HS-5 (cell line): ENCODE data around the gene ANGPTL5.
"Not testable (repeated sequence)": the region's sequence is repeated elsewhere in the genome, so short reads cannot be mapped to it uniquely, and the experiment has no call there.

Source experiments
- DNase-seq: peaks from one replicate; pipeline ENCODE4 v3.0.0-alpha.2; 2012; ENCODE audit warnings: low read depth

The ANGPTL5 gene

DNA sequence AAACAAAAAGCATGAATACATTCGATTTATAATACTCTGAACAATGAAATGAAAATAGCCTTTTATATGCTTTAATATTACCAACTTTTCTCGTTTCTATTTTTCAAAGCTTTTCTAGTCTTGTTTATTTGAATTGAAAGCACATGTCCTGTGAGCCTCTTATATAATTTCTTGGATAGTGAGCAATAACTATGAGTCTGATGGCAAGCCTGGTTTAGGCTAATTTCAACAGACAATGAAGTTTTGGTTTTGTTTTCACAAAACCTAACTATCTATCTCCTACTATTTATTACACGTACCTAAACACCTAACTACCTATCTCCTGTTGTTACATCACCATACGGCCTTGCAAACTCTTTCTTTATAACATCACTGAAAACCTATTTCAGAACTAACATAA lies 30.7 kb downstream of the ANGPTL5 start:
- DNase-seq, result no peak

DNA sequence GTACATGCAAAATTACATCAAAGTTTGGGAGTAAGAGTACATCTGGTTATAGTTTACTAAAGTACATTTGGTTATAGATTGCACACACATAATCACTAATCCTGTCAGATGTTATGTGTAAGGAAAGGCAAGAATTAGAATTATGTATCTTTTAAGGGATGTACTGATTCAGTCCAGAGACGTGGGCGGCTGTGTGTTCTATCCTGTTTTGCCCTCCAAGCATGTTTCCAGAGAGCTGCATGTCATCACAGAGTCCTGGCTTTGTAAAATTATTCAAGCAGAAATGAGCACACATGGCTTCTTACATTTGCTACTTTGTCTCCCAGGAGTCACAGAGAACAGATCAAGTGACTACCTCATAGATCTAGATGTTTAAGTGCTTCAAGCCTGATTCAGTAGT lies 34.7 kb downstream of the ANGPTL5 start:
- no peak for DNase-seq

DNA sequence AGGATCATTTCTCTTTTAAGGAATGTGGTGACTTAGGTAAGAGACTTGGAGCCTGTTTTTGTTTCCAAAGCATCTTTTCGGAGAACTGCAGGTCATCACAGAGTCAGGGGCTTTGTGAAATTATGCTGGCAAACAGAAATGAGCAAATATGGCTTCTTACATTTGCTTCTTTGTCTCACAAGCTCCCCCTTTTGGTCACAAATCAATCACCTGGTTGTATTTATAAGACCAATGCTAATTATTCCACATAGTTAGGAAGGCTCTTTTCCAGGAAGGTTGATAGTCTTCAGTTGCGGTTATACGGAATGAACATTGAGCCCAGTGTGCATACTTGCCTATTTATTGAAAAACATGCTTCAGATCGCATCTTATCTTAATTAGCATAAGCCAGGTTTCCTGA lies 36.1 kb downstream of the ANGPTL5 start:
- DNase-seq, result peak; percentile 80

DNA sequence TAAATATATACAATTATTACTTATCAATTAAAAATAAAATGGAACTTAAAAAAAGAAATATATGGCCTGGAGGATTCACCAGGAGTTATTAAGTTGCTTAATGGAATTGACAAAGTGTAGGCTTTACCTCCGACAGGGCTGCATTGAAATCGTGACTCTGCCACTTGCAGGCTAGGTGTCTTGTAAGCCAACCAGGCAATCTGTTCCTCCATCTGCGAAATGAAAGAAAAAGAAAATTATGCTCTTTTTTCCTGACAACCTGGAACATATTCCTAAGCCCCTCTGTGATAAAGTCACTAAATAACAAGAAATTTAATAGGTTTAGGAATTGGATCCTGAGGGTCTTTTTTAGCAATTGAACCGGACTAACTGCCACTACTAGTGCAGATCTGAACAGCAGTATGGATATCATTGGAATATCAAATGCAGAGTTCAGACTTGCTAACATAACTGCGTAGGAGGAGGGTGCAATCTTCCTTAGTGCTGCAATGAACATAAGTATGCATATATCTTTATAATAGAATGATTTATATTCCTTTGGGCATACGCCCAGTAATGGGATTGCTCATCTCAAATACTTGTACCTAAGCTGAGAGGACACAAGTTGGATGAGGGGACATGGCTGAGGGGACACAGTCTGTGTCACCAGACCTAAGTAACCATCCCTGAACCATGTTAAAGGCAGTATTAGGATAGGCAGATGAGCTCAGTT lies 44.0 kb downstream of the ANGPTL5 start:
- DNase-seq, result no peak

DNA sequence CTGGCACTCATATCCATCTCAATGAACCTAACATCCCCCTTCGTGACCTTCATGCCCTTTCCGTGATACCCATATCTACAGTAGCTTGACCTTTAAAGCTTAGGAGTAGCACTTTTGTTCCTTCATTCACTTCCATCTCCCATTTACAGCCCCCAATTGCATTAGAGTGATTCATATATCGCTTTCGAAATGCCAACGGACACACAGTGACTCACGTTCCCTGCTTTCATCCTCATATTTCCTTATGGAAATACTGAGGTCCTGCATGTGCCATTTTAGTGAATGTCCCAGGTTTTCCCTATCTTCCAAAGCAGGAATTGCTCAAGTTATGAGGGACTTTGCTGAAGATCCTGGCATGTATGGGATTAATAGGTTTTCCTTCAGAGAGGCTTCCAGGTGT lies 45.8 kb downstream of the ANGPTL5 start:
- peak; percentile 99 for DNase-seq

DNA sequence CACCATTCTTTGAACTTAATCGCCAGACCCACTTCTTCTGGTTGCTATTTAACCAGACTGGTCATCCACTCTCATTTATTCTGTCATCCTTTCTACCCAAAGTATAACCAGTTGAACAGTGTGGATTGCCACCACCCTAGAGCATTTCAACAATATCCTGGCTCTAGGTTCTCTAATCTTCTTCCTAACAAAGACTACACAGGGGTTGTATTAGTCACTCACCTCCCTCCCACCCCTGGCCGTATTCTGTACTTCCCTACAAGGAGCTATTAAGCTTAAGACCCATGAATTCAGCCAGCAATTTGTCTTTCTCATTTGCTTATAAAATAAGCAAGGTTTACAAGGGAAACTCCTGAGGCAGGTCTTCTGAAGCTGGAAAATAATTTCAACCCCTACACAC lies 48.4 kb downstream of the ANGPTL5 start:
- no peak for DNase-seq

DNA sequence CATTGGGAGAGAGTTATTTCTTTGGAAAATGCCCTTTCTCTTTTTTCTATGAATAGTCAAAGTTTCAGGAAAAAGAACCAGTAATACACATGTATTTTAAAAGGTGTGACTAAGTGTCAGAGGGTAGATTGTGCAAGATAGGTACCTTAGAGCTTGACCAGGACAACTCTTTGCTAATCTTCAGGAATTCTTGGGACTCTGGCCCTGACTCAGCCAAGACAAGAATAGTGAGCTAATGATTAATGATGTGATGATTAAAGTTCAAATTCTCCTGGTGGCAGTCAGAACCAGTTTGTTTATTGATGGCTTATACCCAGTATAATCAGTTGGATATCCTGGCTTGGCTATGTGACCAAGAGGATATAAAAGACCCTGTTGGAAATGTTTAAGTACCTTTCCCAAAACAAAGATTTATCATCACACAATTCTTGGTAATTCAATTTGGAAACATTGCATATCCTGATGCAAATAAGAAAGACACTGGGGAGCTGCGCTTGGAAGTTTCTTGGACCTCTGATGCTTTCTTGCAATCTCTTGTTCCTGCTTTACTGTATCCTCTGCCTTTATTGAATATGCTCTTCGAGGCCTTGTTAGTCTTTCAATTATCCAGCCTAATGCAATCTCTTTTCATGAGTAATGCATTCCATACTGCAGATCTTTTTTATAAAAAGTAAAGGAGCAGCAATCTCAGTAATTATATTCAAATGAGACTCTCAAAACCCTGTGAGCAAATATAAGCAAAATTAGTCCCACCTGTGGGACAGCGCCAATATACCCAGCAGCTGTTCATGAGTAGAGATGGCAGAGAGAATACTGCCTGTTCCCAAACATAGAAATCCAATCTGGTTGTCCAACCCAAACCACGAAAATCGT lies 49.5 kb downstream of the ANGPTL5 start:
- peak; percentile 86 for DNase-seq

DNA sequence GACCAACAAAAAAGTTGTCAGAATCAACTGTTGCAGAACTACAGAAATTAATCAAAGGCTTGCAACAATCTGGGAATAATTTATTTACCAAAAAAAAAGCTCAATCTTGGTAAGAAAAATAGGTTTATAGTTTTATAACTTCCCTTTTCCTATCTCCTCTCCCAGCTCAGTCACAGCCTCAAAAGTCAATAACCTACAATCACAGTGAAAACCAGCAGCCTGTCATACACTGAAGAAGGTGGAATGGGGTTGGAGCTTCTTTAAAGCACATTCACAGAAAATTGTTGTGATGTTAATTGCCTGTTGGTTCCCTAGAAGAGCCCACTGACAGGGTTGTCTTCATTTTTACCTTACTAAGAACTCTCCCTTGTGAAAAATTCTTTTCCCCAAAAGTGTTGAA lies 52.2 kb downstream of the ANGPTL5 start:
- no peak for DNase-seq

DNA sequence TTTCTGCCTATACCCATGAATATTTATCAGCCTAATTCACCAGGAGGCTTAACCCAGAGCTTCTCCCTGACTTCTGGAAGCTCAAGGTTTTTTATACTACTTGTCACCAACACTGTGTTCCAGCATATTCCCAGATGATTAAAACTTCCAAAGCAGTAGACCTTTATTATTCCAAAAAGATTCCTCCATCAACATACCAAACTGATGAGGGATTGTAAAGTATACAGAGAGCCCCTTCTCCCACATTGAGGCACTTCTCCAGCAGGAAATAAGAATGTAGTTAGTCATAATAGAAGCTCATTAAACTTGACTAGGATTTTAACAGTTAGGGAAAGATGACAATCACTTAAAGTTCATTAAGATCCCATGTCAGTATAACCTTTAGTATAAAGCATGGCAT lies 53.0 kb downstream of the ANGPTL5 start:
- DNase-seq, result peak; percentile 98

DNA sequence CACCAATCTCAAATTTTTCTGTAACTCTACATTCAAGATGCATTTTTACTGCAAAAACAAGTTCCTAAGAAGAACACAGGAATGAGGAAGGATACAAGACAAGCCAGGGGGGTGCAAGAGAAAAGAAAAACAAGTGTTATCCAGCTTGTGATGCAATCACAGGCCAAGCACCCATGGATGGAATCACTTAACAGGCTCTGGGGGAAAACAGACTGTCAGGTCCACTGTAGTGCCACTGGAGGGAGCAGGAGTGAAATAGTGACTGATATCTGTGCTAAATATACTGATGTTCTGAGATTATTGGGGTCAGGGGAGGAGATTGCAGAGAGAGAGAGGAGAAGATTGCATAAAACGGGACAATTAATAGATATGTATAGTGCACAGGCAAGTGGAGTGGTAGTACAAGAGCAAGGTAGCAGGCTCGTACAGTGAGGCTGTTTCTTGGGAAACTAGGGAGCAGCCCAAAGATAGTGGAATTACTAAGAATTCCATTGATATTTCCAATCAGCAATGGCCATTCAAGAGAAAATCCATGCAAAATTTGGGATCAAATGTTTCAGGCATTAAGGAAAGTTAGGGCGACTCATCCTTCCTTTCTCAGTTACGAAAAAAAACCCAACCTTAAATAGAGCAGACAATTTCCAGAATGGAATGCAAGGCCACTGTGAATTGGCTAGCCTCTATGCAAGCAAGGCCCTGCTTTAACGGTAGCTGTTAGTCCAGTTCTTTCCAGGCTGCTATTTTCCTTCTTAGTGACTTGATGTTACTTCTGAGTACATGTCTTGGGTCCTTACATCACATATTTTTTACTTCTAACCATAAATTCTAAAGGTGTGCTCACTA lies 53.7 kb downstream of the ANGPTL5 start:
- peak; percentile 84 for DNase-seq

DNA sequence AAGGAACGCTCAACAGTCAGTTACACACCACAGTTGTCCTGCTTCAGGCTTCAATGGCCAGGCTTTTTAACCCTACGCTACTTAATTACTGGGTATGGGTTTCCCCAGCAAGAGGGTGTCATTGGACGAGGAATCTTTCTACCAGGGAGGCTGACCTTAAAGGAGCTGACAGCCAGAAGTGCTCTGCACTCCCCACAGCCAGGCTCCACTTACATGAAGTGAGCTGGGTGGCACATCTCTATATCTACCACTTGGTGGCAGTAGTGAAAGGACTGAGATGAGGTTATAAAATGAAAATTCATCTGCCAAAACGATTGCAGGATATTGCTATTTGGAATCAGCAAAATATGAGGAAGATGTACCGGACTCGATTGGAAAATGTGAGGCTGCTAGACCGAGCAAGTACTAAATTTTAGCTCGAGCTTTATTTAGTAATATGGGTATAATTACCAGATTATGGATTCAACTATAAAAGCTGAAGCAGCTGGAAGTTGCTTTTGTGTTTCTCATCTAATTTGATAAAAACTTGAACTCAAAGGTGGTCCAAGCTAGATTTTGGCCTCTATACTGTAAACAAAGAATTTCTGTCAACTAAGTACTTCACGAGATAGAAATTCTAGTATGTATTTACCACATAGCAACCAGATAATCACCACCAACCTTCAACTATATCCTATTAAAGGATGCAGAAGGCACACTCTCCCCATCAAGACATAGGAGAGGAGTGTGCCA lies 55.5 kb downstream of the ANGPTL5 start:
- peak; percentile 76 for DNase-seq

DNA sequence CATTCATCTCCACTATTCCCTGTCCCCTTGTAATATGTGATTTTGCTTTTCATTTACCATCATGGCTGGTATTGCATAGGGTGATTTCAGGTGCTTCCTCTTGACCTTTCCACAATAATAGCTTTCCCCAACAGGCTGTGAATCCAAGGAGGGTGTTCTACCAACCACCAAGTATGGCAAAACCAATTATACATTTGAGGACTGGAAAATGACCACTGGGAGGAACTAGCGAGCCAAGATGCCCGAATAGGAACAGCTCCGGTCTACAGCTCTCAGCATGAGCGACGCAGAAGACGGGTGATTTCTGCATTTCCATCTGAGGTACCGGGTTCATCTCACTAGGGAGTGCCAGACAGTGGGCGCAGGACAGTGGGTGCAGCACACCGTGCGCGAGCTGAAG lies 64.1 kb downstream of the ANGPTL5 start:
- not testable (repeated sequence) for DNase-seq

DNA sequence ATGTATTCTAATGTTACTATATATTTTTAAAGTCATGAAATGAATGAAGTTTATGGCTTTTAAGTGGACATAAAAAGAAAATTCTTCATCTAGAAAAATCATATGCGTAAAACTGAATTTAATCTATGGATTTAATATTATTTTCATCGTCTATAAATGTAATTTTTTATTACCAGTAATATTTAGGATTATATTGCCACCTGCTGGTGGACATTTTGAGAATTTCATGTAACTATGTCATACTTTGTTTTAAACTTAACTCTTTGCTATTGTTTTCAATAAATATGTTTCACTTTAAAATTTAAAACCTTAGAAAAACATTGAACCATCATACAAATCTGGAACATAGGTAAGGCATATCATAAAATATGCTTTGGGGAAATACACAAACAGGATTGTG lies 68.1 kb downstream of the ANGPTL5 start:
- DNase-seq, result no peak

DNA sequence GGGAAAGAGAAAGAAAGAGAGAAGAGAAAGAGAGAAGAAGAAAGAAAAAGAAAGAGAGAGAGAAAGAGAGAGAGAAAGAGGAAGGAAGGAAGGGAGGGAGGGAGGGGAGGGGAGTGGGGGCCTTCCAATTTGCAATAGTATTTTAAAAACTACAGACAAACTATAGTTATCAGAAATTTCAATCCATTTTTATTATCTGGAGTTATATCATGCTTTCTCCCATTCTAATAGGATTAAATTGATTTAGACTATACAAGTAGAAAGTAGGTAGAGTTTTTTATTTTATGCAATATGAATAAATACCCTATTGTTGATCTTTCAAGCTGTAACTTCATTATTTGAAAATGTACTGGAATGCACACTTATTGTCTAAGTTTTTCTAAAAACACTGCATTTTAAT lies 71.7 kb downstream of the ANGPTL5 start:
- DNase-seq, result no peak

DNA sequence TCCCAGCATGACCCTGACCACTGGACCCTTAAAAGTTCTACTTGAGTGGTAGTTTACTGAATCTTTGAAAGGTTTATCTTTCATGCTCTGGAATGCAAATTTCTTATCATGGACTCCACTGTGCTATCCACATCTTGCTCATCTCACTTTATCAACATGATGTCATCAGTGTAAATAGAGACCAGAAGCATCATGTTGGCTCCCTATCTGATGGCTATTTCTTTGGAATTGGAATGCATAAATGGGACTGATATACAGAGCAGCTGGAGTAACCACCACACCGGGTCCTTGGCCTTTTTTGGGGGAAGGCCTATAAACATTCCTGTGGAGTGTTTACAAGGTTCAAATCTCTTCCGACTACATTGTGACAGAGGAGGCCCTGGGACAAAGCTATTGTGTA lies 75.6 kb downstream of the ANGPTL5 start:
- no peak for DNase-seq
